GM10248 (cell line): ENCODE results near the gene ANKMY1.

Experiments used
- CTCF ChIA-PET: fragments of 300-600 bp; sonication (Branson Sonifier 250); formaldehyde crosslinking; extraction: SDS; loops from one replicate; lab custom pipeline; 2021; ENCODE audit warnings: antibody characterized with exemption; lab: Yijun Ruan, JAX
- POLR2A ChIA-PET: fragments of 350-650 bp; sonication (Branson Sonifier 250); formaldehyde crosslinking; extraction: SDS; loops from one replicate; lab custom pipeline; 2020; ENCODE audit warnings: antibody characterized with exemption; lab: Yijun Ruan, JAX
- DNase-seq: peaks from one replicate; pipeline ENCODE4 v3.0.0; 2012; ENCODE audit errors: extremely low spot score
- TF ChIP-seq, protein P1 (sequence below): IDR thresholded peaks from 2 replicates; pipeline ENCODE4 v1.5.1; 2012; ENCODE audit warnings: mild to moderate bottlenecking, low read depth; ENCODE audit errors: extremely low read depth, missing control alignments, control extremely low read depth

The ANKMY1 gene

DNA sequence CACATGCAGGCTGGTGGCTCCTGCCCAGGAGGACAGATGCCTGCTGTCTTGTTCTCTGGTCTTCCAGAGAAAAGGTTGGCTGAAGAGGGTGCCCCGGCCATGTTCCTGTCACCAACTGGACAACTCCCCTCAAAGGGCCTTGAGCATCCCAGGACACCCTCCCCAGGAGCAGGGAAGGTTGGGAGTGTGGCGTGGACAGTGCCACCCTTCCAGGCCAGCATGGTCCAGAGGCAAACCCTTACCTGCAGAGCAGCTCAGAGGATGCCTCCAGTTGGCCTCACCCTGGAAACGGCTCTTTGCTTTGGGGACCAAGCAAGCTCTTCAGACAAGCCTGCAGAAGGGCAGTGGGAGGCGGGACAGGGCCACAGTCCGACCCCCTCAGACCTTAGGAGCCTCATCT, 127.2 kb downstream of the ANKMY1 start:
- DNase-seq: no peak
- TF ChIP-seq, protein P1, sequence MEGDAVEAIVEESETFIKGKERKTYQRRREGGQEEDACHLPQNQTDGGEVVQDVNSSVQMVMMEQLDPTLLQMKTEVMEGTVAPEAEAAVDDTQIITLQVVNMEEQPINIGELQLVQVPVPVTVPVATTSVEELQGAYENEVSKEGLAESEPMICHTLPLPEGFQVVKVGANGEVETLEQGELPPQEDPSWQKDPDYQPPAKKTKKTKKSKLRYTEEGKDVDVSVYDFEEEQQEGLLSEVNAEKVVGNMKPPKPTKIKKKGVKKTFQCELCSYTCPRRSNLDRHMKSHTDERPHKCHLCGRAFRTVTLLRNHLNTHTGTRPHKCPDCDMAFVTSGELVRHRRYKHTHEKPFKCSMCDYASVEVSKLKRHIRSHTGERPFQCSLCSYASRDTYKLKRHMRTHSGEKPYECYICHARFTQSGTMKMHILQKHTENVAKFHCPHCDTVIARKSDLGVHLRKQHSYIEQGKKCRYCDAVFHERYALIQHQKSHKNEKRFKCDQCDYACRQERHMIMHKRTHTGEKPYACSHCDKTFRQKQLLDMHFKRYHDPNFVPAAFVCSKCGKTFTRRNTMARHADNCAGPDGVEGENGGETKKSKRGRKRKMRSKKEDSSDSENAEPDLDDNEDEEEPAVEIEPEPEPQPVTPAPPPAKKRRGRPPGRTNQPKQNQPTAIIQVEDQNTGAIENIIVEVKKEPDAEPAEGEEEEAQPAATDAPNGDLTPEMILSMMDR: no peak
- ChIA-PET CTCF (interaction anchor here (1.1 kb wide), 2 partner anchors 66 to 111 kb away, joined by 3 read pairs; no protein-coding TSS in a partner anchor), POLR2A (no interaction called here)

GRCh38 chr2:240429872-240430491, 127.8 kb downstream of the ANKMY1 start:
- POLR2A ChIA-PET: no interaction called here
- CTCF ChIA-PET: no interaction called here
- TF ChIP-seq, protein P1: no peak
- no peak for DNase-seq
